ENCODE results near the gene DSCAML1.

DNA sequence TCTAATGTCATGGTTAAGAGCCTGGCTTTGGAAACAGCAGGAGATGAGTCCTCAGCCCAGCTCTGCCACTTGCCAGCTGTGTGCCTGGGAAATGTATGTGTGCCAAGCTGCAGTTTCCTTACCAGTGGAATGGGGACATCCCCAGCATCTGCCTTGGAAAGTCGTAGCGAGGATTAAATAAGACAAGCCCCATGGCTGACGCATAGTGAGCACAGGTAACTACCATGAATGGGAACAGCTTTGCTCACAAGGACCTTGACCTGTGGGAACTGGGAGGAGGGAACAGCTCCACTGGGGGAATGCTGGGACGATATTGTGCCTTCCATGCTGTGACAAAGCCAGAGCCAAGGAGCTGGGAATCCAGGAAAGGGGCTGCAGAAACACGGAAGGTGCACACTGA is 2.6 kb upstream of the DSCAML1 start:
- TF ChIP-seq RCOR1 (IDR thresholded peaks at IDR 0.05; ENCODE audit: borderline replicate concordance in 1 of 2, low read depth in 2 of 2, low read length in 2 of 2): no peak
- no peak for TF ChIP-seq CHD1 (IDR thresholded peaks at IDR 0.05; ENCODE audit: low read length)
- TF ChIP-seq, protein P1, sequence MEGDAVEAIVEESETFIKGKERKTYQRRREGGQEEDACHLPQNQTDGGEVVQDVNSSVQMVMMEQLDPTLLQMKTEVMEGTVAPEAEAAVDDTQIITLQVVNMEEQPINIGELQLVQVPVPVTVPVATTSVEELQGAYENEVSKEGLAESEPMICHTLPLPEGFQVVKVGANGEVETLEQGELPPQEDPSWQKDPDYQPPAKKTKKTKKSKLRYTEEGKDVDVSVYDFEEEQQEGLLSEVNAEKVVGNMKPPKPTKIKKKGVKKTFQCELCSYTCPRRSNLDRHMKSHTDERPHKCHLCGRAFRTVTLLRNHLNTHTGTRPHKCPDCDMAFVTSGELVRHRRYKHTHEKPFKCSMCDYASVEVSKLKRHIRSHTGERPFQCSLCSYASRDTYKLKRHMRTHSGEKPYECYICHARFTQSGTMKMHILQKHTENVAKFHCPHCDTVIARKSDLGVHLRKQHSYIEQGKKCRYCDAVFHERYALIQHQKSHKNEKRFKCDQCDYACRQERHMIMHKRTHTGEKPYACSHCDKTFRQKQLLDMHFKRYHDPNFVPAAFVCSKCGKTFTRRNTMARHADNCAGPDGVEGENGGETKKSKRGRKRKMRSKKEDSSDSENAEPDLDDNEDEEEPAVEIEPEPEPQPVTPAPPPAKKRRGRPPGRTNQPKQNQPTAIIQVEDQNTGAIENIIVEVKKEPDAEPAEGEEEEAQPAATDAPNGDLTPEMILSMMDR (IDR thresholded peaks at IDR 0.05 in 2 of 3, conservative IDR thresholded peaks at IDR 0.05 in 1 of 3; ENCODE audit: insufficient read depth in 2 of 3, low read depth in 1 of 3, low read length in 3 of 3): no peak
- TF ChIP-seq BHLHE40 (IDR thresholded peaks at IDR 0.05; ENCODE audit: low read length): no peak
- TF ChIP-seq ELF2 (CRISPR knock-in tag; IDR thresholded peaks at IDR 0.05): no peak
- no peak for TF ChIP-seq MTA3 (IDR thresholded peaks at IDR 0.05; ENCODE audit: borderline replicate concordance)

Measured in K562 (cell line).